Endothelial cell of umbilical vein (primary cell): ENCODE results near the gene TMEM234. TPM values are rescaled to one million over a fixed set of nuclear protein-coding genes. Genes with fewer than 3 reads are reported as not detected.

Source experiments
- BruUV-seq: library from RNA; stranded (reverse); fragments of 400-500 nt; replicated peaks from 2 replicates; lab custom pipeline; 2021; lab: Mats Ljungman, UMichigan
- CTCF ChIA-PET: fragments of 300-600, 350-600 bp; sonication (Branson Sonifier 250); formaldehyde crosslinking; loops from one replicate; lab custom pipeline; 2021; ENCODE audit warnings: antibody characterized with exemption, inconsistent platforms; lab: Charles Lee
- POLR2A ChIA-PET: fragments of 300-600, 350-600 bp; sonication (Branson Sonifier 250); formaldehyde crosslinking; loops from one replicate; lab custom pipeline; 2021; ENCODE audit warnings: antibody characterized with exemption, inconsistent platforms; lab: Charles Lee
- DNase-seq: peaks from one replicate; pipeline ENCODE4 v3.0.0-alpha.2; 2011; ENCODE audit warnings: low read depth, low spot score
- FAIRE-seq: peaks from 2 replicates; lab custom pipeline; 2011; peaks lifted over from hg19 to GRCh38; lab: Jason Lieb, UNC
- H2AFZ ChIP-seq: 2 replicates; pipeline ENCODE4 v1.6.0; 2012; ENCODE audit warnings: low read depth, low read length, control low read depth, inconsistent platforms
- H3K27ac ChIP-seq: 2 replicates; pipeline ENCODE4 v1.5.1; 2011; ENCODE audit warnings: low read depth, mild to moderate bottlenecking, control low read depth, low read length, moderate library complexity; ENCODE audit not compliant: insufficient read depth
- H3K27me3 ChIP-seq, 2 experiments: 2 replicates each; pipeline versions ENCODE4 v1.6.0 to v1.6.1; 2011; ENCODE audit warnings: low read length in 2 of 2, mixed read lengths in 1 of 2; ENCODE audit not compliant: control insufficient read depth in 2 of 2, insufficient read depth in 2 of 2
- H3K36me3 ChIP-seq, 2 experiments: 2 replicates in 1 of 2; 3 replicates in 1 of 2; pipeline ENCODE4 v1.5.1; 2011; ENCODE audit warnings: low read length in 2 of 2, mild to moderate bottlenecking in 1 of 2, moderate library complexity in 1 of 2; ENCODE audit not compliant: control insufficient read depth in 2 of 2, insufficient read depth in 2 of 2; ENCODE audit errors: extremely low read depth in 1 of 2
- H3K4me1 ChIP-seq: 3 replicates; pipeline ENCODE4 v1.5.1; 2011; ENCODE audit warnings: mild to moderate bottlenecking, low read length; ENCODE audit not compliant: control insufficient read depth, insufficient read depth; ENCODE audit errors: extremely low read depth
- H3K4me2 ChIP-seq: 2 replicates; pipeline ENCODE4 v1.6.1; 2011; ENCODE audit warnings: low read length, control low read depth, mixed read lengths; ENCODE audit not compliant: insufficient read depth
- H3K4me3 ChIP-seq, 3 experiments: fragments of 200-600 bp in 1 of 3; sonication (generic), shearing (Covaris generic) in 1 of 3; replicated peaks in 1 of 3; 2 replicates each; pipeline ENCODE4 v1.5.1; 2011 to 2016; ENCODE audit warnings: control low read depth in 3 of 3, low read length in 3 of 3, mild to moderate bottlenecking in 2 of 3, inconsistent platforms in 1 of 3, low read depth in 1 of 3, moderate library complexity in 1 of 3; ENCODE audit not compliant: insufficient read depth in 1 of 3
- H3K79me2 ChIP-seq: 2 replicates; pipeline ENCODE4 v1.6.0; 2012; ENCODE audit warnings: low read length, inconsistent platforms; ENCODE audit not compliant: control insufficient read depth, insufficient read depth
- H3K9ac ChIP-seq: replicated peaks from 2 replicates; pipeline ENCODE3; 2011; ENCODE audit warnings: low read length, control low read depth; ENCODE audit not compliant: insufficient read depth; ENCODE audit errors: extremely low read depth
- H3K9me1 ChIP-seq: replicated peaks from 3 replicates; pipeline ENCODE4 v1.6.0; 2011; ENCODE audit warnings: mild to moderate bottlenecking, low read length; ENCODE audit not compliant: control insufficient read depth, insufficient read depth; ENCODE audit errors: extremely low read depth
- H3K9me3 ChIP-seq: replicated peaks from 2 replicates; pipeline ENCODE4 v1.5.1; 2012; ENCODE audit warnings: low read length, inconsistent platforms; ENCODE audit not compliant: control insufficient read depth, insufficient read depth
- H4K20me1 ChIP-seq: replicated peaks from 2 replicates; pipeline ENCODE3; 2011; ENCODE audit warnings: mild to moderate bottlenecking, low read length; ENCODE audit not compliant: control insufficient read depth, insufficient read depth; ENCODE audit errors: extremely low read depth
- CTCF ChIP-seq, 2 donors: IDR thresholded peaks; 1 replicate in 1 of 2; 2 replicates in 1 of 2; pipeline ENCODE4 v1.5.1; 2011; ENCODE audit warnings: low read length in 2 of 2, mild to moderate bottlenecking in 2 of 2, moderate library complexity in 2 of 2, control low read depth in 1 of 2, inconsistent platforms in 1 of 2, low read depth in 1 of 2; ENCODE audit not compliant: insufficient read depth in 1 of 2; ENCODE audit errors: extremely low read depth in 1 of 2
- EZH2 ChIP-seq: IDR thresholded peaks from 2 replicates; pipeline ENCODE4 v1.6.1; 2012; ENCODE audit warnings: borderline replicate concordance, low read depth, mild to moderate bottlenecking, moderate library complexity, low read length, inconsistent platforms; ENCODE audit not compliant: severe bottlenecking
- FOS ChIP-seq: IDR thresholded peaks from 2 replicates; pipeline ENCODE4 v1.6.1; 2011; ENCODE audit warnings: mild to moderate bottlenecking, low read length, moderate library complexity, borderline replicate concordance; ENCODE audit not compliant: insufficient read depth
- GATA2 ChIP-seq: IDR thresholded peaks from 2 replicates; pipeline ENCODE4 v1.7.0; 2011; ENCODE audit warnings: low read depth, mild to moderate bottlenecking, moderate library complexity, mixed read lengths, low read length; ENCODE audit not compliant: insufficient read length, insufficient read depth
- JUN ChIP-seq: IDR thresholded peaks from 2 replicates; pipeline ENCODE4 v1.6.1; 2011; ENCODE audit warnings: borderline replicate concordance, low read depth; ENCODE audit not compliant: insufficient read length, insufficient read depth
- MAX ChIP-seq: IDR thresholded peaks from 2 replicates; pipeline ENCODE4 v1.6.1; 2011; ENCODE audit not compliant: insufficient read depth, insufficient read length
- MYC ChIP-seq: IDR thresholded peaks from one replicate; pipeline ENCODE4 v1.6.1; 2011; ENCODE audit warnings: mild to moderate bottlenecking, low read depth, low read length
- POLR2A ChIP-seq: IDR thresholded peaks from 2 replicates; pipeline ENCODE4 v1.6.1; 2012; ENCODE audit warnings: low read depth, mild to moderate bottlenecking, control low read depth, low read length
- POLR2AphosphoS5 ChIP-seq: IDR thresholded peaks from 2 replicates; pipeline ENCODE4 v1.6.1; 2012; ENCODE audit warnings: low read depth, mild to moderate bottlenecking, control low read depth, low read length, moderate library complexity; ENCODE audit not compliant: insufficient read depth
- dilution Hi-C: fragments of 300-500 bp; cut with MboI; formaldehyde crosslinking; loops from one replicate; pipeline ENCODE4 v1.15.0; 2019; ENCODE audit warnings: low sequenced_read_pairs; ENCODE audit not compliant: extremely low pct_ligation_motif_present
- intact Hi-C: fragments of 100-400 bp; cut with micrococcal nuclease; formaldehyde crosslinking; loops from one replicate; pipeline ENCODE4 v1.10.0; 2022
- polyA plus RNA-seq, 4 experiments: library from polyadenylated mRNA; depleted of rRNA in 3 of 4; stranded (reverse) in 3 of 4; unstranded in 1 of 4; fragments of >200 nt; gene quantifications; 2 replicates each; pipeline versions ENCODE4 v1.2.1 to v1.2.3, GENCODE V29; 2011 to 2012; ENCODE audit warnings: missing spikeins in 1 of 4
- total RNA-seq: library from RNA; stranded (reverse); gene quantifications from 2 replicates; pipeline ENCODE4 v1.2.3, GENCODE V29; 2021

The TMEM234 gene
- total and polyA plus RNA-seq, 2 donors (not counting 3 experiments of a cell fraction or from before 2014, with no cell fraction given): 20.7 to 21.3 TPM

GRCh38 chr1:32187850-32188249 is 34.3 kb downstream of the TMEM234 start:
- no peaks in the 10 kb centered on the region for H3K9me1 ChIP-seq
- DNase-seq (no peak), FAIRE-seq (no peak)
- no peaks in the 10 kb centered on the region for H4K20me1 ChIP-seq
- peaks cover 33 to 48% of the 10 kb centered on the region in 2 experiments for H3K36me3 ChIP-seq
- H3K9me3 ChIP-seq: no peaks in the 10 kb centered on the region
- intact Hi-C loops (no loop called here), dilution Hi-C loops (no loop called here)
- no peak overlapping the region for H3K9ac ChIP-seq
- no peaks in the 10 kb centered on the region for H3K27me3 ChIP-seq
- TF ChIP-seq MYC: no peak
- no peak for TF ChIP-seq POLR2AphosphoS5
- no peak for TF ChIP-seq GATA2
- TF ChIP-seq EZH2: no peak
- no peak for TF ChIP-seq POLR2A
- no peak for TF ChIP-seq CTCF (IDR thresholded peaks at IDR 0.05; ENCODE audit: extremely low read depth in 1 of 2, insufficient read depth in 1 of 2, low read depth in 1 of 2, low read length in 2 of 2)
- no peak for TF ChIP-seq JUN
- TF ChIP-seq FOS: no peak
- no peak for TF ChIP-seq MAX
- ChIA-PET POLR2A (no interaction called here), CTCF (no interaction called here)
- H2AFZ ChIP-seq: no peak overlapping the region
- no TSS peak for BruUV-seq
- peaks cover 37% of the 10 kb centered on the region for H3K79me2 ChIP-seq
- H3K4me3 ChIP-seq: no peak overlapping the region
- H3K27ac ChIP-seq: no peak overlapping the region
- no peaks in the 10 kb centered on the region for H3K4me1 ChIP-seq
- H3K4me2 ChIP-seq: no peak overlapping the region
